CD4-positive, alpha-beta T cell treated with Interleukin-6 for 4 hours (primary cell): ENCODE data around the gene DMAC2.
A peak's percentile ranks its signal among the peaks of the same experiment; 100 is the strongest.
"Not testable (repeated sequence)": the region's sequence is repeated elsewhere in the genome, so short reads cannot be mapped to it uniquely, and the experiment has no call there.

ENCODE experiments used
- DNase-seq: peaks from one replicate; pipeline ENCODE4 v3.0.0-alpha.2; 2020; ENCODE audit warnings: mixed read lengths

The DMAC2 gene

DNA sequence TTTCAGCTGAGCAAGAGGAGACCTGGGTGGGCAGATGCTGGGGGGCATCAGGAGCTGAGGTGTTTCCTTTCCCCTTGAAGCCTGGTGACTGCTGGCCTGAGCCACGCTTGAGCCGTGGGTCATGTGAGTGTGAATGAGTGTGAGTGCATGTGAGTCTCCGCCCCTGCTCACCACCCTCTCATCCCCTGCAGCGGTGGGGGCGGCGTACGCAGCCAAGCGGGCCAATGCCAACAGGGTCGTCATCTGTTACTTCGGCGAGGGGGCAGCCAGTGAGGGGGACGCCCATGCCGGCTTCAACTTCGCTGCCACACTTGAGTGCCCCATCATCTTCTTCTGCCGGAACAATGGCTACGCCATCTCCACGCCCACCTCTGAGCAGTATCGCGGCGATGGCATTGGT lies 17.7 kb downstream of the DMAC2 start:
- DNase-seq: no peak

DNA sequence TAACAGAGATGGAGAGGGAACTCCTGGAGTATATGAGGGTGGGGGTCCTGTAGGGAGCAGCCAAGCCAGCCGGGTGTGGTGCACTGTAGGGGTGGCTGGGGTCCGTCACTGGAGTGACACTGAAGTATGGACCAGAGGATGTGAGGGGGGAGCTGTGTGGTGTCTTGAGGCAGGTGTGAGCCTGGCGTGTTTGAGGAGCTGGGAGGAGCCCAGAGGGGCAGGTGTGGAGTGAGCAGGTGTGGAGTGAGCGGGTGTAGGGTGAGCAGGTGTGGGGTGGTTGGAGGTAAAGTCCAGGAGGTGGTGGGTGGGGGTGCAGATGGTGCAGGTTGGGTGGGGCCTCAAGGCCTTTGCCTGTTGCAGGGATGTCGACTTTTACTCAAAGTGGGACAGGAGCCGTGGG lies 18.4 kb downstream of the DMAC2 start:
- DNase-seq: no peak

DNA sequence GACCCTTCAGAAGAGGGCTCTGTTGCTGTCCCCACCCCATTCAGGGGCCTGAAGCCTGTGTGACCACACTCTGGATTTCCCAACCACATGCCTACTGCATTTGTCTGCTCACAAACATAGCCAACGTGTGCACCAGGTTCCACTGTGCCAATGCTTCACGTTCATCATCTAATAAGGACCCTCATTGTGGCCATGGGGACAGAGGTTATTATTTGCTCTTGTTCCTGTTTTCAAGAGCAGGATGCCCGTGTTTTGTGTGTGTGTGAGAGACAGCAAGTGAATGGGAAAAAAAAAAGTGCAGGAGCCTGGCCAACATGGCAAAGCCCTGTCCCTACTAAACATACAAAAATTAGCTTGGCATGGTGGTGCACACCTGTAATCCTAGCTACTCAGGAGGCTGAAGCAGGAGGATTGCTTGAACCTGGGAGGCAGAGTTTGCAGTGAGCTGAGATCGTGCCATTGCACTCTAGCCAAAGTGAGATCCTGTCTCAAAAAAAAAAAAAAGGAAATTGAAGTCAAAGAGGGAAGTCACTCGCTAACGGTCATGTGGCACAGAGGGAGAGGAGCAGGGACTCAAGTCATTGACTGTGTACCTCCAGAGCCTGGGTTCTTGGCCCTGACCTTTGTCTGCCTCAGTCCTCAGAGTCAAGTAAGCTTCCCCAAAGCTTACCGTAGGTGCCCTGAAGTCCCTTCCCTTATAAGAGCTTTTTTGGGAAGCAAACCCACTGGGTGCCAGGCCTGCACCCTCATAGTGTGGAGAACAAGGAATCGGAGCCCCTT lies 19.4 kb downstream of the DMAC2 start:
- no peak for DNase-seq

DNA sequence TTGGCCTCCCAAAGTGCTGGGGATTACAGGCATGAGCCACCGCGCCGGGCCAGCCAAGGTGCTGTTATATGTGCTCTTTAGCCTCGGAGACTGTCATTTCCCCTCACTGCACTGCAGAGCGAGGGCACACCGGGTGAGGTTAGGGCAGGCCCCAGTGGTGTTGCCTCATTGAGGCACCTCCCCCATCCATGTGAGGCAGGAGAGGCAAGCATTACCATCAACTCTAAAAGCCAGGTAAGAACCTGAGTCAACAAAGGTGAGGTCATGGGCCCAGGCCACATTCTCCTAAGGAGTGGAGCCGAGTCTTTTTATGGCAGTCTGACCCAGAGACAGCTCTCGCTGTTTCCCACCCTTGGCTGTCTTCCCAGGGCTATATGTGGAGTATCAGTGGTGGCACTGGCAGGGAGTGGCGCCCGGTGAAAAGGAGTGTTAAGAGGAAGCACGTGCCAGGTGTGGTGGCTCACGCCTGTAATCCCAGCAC lies 23.5 kb downstream of the DMAC2 start:
- DNase-seq: no peak

DNA sequence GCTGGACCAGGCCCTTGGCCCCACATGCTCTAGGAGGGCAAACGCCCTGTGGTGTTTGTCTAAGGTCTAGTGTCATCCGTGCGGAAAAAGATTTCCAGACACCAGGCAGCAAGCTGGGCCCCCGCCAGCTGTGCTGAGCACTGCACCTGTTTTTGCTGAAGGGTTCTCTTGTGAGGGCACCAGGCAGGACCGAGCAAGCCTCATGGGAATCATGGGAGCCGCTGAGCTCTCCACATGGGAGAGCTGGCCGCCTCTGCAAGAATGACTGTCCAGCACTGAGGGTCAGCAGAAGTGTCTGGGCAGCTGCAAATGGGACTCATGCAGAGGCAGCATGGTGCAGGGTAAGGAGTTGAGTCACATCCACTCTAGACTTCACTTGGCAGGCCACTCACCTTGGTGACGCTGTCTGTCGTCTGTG lies 24.5 kb downstream of the DMAC2 start:
- no peak for DNase-seq

DNA sequence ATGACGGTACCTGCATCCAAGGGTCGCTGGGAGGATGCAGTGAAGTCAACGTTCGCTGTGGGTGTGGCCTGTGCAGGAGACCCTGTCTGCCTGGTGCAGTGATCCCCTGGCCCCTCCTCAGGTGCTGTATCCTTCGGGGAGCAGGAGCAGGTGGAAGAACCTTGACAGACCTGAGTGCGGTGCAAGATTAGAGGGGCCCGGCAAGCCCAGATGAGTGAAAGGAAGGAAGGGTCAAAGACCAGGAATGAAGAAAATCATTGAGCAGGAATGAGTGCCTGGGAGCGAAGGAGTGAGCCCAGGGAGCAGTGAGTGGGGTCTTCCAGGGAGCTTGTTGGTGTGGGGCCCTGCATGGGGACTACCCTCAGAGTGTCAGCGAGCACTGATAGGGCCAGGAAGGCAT lies 25.3 kb downstream of the DMAC2 start:
- no peak for DNase-seq

DNA sequence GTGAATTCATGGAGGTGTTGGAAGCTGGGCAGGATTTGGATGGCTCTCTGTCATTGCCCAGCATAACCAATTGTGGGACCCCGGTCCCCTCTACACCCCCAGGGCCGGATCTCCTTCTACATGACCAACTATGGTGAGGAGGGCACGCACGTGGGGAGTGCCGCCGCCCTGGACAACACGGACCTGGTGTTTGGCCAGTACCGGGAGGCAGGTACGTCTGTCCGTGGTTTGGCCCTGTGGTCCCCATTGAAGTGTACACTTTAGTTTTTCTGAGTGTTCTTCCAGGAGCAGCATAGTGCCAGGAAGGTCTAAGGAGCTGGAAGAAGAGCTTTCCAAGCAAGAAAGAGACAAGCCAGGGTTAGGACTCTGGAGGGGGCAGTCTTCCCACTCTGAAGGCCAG lies 25.8 kb downstream of the DMAC2 start:
- DNase-seq: no peak

DNA sequence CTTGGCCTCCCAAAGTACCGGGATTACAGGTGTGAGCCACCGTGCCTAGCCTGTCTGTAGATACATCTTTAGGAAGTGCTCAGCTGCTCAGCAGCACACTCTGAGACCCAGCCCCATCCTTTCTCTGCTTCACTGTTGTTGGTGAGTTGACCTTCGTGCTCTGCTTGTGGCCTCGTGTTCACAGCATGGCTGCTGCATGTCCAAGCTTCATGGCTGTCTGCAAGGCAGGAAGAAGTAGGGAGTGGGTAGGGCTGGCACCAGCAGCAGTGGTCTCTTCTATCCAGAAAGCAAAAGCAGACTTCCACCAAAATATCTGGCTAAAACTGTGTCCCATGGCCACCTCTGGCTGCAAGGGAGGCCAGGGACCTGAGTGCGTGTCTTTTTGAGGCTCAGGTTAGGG lies 26.8 kb downstream of the DMAC2 start:
- no peak for DNase-seq

DNA sequence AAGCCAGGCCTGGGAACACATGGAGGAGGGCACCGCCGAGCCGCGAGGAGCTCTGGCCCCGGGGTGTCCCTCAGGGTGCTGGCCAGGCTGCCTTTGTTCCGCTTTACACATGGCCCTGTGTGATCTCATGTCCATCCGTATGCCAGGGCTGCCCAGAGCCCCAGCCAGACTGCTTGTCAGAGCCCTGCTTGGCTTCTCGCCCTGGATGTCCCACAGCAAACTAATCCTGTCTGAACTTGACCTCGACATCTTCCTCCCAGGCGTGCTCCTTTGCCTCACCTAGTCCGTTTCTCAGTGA lies 27.8 kb downstream of the DMAC2 start:
- DNase-seq: no peak

DNA sequence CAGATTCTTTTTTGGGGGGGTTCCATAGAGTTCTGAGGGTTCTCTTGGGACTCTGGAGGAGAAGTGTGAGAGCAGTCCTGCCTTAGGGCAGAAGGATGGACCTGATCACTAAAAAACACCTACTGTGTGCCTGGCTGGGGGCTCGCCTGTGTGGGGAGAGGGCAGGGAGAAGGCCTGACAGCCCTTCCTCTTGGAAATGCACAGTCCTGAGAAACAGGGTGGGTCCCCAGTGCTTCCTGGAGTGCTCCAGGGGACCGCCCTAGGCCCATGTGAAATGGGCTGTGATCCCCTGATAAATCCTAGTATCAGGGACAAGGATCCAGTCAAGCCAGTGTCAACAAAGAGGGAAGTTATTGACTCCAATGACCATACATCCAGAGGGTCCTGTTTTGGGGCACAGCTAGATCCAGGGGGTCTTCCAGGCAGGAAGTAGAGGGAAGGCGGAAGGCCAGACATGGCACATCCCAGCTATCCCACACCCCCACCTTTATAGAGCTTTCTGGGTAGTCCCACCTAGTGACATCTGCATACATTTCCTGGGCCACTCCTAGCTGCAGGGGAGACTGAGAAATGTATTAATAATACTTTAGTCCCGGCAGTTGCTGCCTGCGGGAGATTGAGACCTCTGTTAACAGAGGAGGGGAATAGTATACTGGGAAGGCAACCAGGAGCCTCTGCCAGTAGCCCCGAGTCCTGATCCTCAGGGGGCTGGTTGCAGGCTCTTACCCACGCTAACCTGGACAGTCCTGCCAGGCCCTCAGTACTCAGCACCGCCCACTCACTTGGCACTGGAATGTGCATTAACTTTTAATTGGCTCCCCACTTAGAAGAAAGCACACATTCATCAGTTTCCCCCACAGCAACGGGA lies 28.4 kb downstream of the DMAC2 start:
- DNase-seq: no peak

DNA sequence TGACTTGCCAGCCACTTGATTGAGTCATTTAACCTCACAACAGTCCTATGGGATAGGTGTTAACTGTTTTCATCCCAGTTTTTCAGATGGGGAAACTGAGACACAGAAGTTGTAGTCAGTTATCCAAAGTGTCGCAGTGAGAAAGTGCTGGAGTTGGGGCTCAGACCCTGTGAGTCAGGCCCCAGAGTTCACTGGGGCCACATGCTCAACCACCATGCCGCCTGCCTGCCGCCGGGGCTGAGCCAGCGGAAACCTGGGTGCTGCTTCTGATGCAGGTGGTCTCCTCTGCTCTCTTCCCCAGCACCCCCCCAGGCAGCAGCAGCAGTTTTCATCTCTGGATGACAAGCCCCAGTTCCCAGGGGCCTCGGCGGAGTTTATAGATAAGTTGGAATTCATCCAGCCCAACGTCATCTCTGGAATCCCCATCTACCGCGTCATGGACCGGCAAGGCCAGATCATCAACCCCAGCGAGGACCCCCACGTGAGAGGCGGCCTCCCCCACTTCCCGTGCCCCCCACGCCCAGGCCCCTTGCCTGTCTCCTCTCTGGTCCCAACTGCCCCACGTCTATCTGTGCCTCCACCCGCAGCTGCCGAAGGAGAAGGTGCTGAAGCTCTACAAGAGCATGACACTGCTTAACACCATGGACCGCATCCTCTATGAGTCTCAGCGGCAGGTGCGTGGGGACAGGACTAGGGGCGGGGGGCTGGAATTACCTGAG lies 29.2 kb downstream of the DMAC2 start:
- DNase-seq: no peak

DNA sequence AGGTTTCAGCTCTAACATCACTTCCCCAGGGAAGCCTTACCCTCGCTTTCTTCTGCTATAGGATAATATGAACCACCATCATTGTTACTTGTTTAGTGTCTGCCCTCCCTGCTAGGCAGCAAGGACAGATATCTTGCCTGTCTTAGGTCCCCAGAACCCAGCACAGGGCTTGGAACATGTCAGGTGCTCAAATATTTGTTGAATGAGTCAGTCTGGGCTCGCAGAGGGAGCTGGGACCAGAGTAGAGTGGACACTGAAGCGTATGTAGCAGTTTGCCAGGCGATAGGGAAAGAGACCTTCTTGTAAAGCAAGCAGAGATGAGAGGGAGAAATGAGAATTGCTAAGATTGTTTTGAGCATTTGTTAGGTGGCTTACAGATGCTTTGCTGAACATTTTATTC lies 30.4 kb downstream of the DMAC2 start:
- DNase-seq: no peak

DNA sequence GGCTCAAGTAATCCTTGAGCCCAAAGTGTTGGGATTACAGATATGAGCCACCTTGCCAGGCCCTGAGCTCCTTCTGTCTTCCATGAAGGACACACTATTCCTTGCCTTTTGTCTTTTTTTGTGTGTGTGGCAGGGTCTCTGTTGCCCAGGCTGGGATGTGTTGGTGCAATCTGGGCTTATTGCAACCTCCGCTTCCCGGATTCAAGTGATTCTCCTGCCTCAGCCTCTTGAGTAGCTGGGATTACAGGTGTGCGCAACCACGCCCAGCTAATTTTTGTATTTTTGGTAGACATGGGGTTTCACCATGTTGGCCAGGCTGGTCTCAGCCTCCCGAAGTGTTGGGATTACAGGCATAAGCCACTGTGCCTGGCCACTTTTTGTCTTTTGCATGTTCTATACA lies 30.9 kb downstream of the DMAC2 start:
- DNase-seq: not testable (repeated sequence)

DNA sequence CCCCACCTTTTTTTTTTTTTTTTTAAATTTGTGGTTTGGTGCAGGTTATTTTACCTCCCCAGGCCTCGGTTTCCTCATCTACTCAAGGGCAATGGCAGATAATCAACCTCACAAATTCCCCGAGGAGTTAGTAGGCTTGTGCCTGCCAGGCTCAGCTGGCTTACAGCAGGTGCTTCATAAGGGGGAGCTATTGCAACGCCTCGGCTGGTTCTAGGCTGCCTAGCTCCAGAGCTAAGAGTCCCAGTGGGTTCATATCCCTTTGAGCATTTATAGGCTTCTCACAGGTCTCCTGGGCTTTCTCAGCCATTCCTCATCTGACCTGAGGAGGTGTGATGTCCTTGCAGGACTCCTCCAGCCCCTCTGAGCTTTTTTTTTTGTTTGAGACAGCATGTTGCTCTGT lies 31.5 kb downstream of the DMAC2 start:
- DNase-seq: no peak

DNA sequence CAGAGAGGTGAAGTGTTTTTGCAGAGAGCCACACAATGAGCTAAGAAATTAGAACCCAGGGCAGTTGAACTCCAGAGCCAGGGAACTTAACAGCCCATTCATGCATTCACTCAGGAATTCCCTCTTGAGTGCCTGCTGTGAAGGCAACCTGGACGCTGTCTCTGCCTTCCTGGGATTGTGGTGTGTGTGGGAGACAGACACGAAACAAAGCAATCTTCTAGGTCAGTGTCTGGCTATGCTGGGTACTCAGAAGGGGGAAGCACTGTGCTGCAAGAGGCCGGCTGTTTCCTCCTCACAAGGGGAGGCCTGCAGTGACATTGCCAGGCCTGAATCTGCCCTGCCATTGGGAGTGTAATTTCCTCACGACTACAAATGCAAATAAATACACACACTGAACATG lies 32.4 kb downstream of the DMAC2 start:
- no peak for DNase-seq

DNA sequence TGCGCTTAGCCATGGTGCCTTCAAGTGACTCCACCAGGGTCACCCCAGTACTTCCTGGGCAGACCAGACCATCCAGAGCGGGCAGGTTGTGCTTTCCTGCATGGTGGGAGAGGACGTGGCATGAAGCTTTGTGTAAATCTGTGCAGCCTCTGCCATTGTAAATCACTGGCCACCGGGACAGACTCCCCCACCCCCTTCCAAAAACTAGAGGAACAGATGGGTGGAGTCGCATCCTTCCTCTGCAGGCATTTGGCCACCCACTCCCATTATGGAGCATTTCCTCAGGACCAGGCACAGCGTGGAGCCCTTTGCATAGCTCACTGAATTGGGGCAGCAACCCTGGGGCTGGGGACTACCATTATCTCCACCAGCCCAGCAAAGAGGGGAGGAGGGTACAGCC lies 33.9 kb downstream of the DMAC2 start:
- no peak for DNase-seq

DNA sequence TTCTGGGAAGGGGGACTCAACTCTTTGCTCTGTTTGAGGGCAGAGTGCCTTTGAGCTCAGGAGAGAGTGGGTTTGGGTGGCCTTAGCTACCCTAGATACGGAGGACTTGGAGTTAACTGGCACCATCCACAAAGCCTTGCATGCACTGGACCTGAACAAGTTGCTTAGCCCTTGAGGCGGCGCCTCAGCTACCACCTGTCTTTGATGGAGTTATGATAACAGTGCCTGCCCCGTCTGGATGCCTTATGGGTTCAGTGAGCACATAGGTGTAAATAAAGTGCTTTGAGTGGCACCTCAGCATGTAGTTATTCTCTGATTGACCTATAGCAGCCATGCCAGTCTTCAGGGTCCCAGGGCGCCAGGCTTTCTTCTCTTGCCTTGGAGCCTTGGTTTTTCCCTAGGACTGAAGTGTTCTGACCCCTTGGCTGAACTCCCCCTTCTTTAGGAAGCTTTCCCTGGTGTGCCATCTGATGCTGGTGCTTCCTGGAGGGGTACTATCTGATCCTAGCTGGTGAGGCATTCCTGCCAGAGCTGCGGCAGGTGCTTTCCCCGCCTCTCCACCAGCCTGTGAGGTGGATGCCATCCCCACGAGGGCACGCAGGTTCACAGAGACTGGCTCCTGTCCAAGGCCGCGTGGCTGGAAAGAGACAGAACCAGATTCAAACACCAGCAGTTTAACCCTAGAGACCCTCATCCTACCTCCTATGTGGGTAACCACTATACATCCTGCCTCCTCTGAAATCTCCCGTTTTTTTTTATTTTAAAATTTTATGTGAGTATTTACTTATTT lies 36.3 kb downstream of the DMAC2 start:
- DNase-seq: no peak

DNA sequence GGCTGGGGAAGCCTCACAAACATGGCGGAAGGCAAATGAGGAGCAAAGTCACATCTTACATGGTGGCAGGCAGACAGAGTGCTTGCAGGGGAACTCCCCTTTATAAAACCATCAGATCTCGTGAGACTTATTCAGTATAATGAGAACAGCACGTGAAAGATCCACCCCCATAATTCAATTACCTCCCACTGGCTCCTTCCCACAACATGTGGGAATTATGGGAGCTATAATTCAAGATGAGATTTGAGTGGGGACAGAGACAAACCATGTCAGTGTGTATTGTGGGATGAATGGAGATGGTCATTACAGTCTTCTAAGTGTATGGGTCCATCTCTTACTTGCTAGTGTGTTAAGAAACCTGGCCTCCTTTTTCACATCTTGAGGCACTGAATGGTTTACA lies 37.7 kb downstream of the DMAC2 start:
- no peak for DNase-seq

DNA sequence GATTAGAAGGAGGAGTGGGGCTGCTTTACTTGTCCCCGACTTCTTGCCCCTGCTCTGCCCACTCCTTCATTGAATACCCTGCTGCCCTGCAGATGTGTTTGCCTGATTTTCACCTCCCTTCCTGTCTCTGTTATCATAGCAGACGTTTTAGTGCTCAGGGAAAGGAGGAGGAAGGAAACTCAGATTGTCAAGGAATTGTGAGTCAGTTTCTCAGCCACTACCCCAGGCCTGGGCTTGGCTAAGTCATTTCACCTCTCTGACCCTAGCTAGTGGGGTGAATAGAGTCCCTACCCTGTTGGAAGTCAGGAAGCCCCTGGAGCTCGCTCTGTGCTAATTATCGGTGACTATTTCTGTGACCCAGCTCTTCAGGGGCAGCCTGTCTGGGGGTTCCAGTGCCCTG lies 38.2 kb downstream of the DMAC2 start:
- DNase-seq: no peak

DNA sequence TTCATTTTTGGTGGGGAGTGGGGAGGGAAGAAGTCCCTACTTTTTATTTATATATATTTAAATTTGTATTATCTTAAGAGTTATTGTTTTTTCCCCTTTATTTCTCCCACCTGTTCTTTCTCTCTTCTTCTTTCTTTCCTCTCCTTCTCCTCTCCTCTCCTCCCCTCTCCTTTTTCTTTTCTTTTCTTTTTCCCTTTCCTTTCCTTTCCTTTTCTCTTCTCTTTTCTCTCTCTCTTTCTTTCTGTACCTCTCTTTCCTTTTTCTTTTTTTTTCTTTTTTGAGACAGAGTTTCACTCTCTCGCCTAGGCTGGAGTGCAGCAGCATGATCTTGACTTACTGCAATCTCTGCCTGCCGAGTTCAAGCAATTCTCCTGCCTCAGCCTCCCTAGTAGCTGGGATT lies 40.2 kb downstream of the DMAC2 start:
- no peak for DNase-seq

DNA sequence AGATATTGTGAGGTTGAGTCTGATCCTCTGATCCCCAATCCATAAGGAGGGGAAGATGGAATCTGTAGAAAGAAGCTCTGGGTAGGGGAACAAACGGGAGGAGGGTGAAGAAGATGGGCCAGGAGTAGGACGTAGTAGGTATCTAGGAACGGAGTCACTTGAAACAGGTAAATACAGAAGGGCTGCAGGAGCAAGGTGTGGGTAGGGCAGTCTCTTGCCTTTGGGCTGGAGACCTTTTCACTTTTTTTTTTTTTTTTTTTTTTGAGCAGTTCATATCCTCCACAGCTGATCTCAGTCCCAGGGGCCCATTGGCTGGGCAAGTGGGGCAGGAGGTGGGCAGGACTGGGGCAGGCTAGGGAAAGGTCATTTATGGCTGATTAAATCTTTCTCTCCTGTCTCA lies 40.6 kb downstream of the DMAC2 start:
- DNase-seq: no peak

DNA sequence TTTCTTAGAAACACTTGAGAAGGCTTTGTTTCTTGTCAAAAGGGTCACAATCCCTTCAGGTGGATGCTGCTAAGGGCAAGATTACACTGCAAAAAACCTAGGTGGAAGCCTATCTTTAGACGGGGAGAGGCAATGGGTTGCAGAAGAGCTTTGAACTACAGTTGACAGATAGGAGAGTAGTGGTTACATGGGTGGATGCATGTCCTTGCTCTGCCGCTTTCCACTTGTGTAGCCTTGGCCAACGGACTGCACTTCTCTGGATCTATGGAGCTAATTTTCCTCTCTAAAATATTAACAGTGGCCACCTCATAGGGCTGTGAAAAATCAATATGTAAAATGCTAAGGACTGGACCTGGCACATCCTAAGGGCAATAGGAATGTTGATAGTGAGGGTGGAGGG lies 41.1 kb downstream of the DMAC2 start:
- DNase-seq: no peak

DNA sequence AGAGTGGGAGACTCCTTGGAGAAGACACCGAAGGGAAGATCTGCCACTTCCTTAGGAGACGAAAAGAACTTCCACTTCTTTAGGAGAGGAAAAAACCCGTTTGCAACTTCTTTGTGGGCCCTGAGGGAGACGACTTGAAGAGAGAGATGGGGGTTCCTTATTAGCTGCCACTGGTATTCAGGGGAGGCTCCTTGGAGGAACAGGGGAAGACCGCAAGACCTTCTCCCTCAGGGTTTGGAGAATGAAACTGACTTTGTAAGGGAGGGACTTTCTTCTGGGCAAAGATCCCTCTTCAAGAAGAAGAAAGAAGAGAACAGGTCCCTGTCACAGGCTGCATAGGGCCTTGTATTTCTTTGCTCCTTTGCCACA lies 41.7 kb downstream of the DMAC2 start:
- DNase-seq: peak; percentile 4
